PC-3 (cell line): Measurements from ENCODE around the gene ATG4C. TPM values are rescaled to one million over a fixed set of nuclear protein-coding genes. Genes with fewer than 3 reads are reported as not detected.

Source experiments
- ATAC-seq: fragments of 200-7000 bp; cut with Tn5 transposase; 2 replicates; pipeline ENCODE4 v1.9.1; 2020; ENCODE audit warnings: mild to moderate bottlenecking, moderate library complexity
- BruUV-seq: library from RNA; stranded (reverse); fragments of 400-500 nt; replicated peaks from 2 replicates; lab custom pipeline; 2021; lab: Mats Ljungman, UMichigan
- CTCF ChIA-PET: fragments of 300-600 bp; sonication (Branson Sonifier 250); formaldehyde crosslinking; loops from one replicate; lab custom pipeline; 2022; ENCODE audit warnings: antibody characterized with exemption; lab: Charles Lee
- POLR2A ChIA-PET: fragments of 300-600 bp; sonication (Branson Sonifier 250); formaldehyde crosslinking; loops from one replicate; lab custom pipeline; 2022; ENCODE audit warnings: antibody characterized with exemption; ENCODE audit not compliant: unreplicated experiment; lab: Charles Lee
- DNase-seq: peaks from one replicate; pipeline ENCODE4 v3.0.0-alpha.2; 2015
- H2AFZ ChIP-seq: fragments of 300-600 bp; sonication (generic); 2 replicates; pipeline ENCODE4 v1.6.0; 2016; ENCODE audit warnings: antibody characterized with exemption, low read length
- H3F3A ChIP-seq: fragments of 300-600 bp; sonication (generic); one replicate; pipeline ENCODE4 v1.6.0; 2017; ENCODE audit warnings: antibody characterized with exemption, low read length, control low read depth, mild to moderate bottlenecking; ENCODE audit not compliant: unreplicated experiment
- H3K27ac ChIP-seq: fragments of 300-600 bp; sonication (generic); 2 replicates; pipeline ENCODE4 v1.5.1; 2016; ENCODE audit warnings: mild to moderate bottlenecking, low read length
- H3K27me3 ChIP-seq: fragments of 300-600 bp; sonication (generic); 2 replicates; pipeline ENCODE4 v1.6.1; 2016; ENCODE audit warnings: low read length, mixed read lengths
- H3K36me3 ChIP-seq: fragments of 300-600 bp; sonication (generic); 2 replicates; pipeline ENCODE4 v1.6.1; 2016; ENCODE audit warnings: low read depth, mixed run types, low read length, mixed read lengths
- H3K4me1 ChIP-seq: fragments of 300-600 bp; sonication (generic); 2 replicates; pipeline ENCODE4 v1.5.1; 2016; ENCODE audit warnings: low read length; ENCODE audit not compliant: insufficient read depth
- H3K4me2 ChIP-seq: fragments of 300-600 bp; sonication (generic); 2 replicates; pipeline ENCODE4 v1.6.0; 2016; ENCODE audit warnings: low read length
- H3K4me3 ChIP-seq: fragments of 300-600 bp; sonication (generic); 2 replicates; pipeline ENCODE4 v1.5.1; 2016; ENCODE audit warnings: mild to moderate bottlenecking, low read length, mixed read lengths
- H3K79me2 ChIP-seq: fragments of 300-600 bp; sonication (generic); 2 replicates; pipeline ENCODE4 v1.6.1; 2017; ENCODE audit warnings: low read length, mixed read lengths
- H3K9ac ChIP-seq: fragments of 300-600 bp; sonication (generic); 2 replicates; pipeline ENCODE4 v1.6.0; 2016; ENCODE audit warnings: mild to moderate bottlenecking, low read length
- H3K9me2 ChIP-seq: fragments of 300-600 bp; sonication (generic); replicated peaks from 2 replicates; pipeline ENCODE4 v1.6.1; 2016; ENCODE audit warnings: mixed run types, low read length, mixed read lengths
- H3K9me3 ChIP-seq: fragments of 300-600 bp; sonication (generic); 2 replicates; pipeline ENCODE4 v1.6.1; 2016; ENCODE audit warnings: low read length, mixed read lengths
- H4K20me1 ChIP-seq: fragments of 300-600 bp; sonication (generic); 2 replicates; pipeline ENCODE4 v1.6.1; 2016; ENCODE audit warnings: low read length, mixed read lengths
- EZH2 ChIP-seq: fragments of 300-600 bp; sonication (generic); IDR thresholded peaks from one replicate; pipeline ENCODE4 v1.6.1; 2017; ENCODE audit warnings: antibody characterized with exemption, mild to moderate bottlenecking, low read length; ENCODE audit not compliant: unreplicated experiment
- EZH2phosphoT487 ChIP-seq: fragments of 300-600 bp; sonication (generic); IDR thresholded peaks from 2 replicates; pipeline ENCODE4 v1.6.1; 2018; ENCODE audit warnings: mild to moderate bottlenecking, antibody characterized with exemption, low read length, borderline replicate concordance
- intact Hi-C: fragments of 100-400 bp; cut with micrococcal nuclease; formaldehyde crosslinking; loops from 2 replicates; pipeline ENCODE4 v1.9.0; 2023
- total RNA-seq: library from RNA; depleted of rRNA; stranded (reverse); fragments of >200 nt; gene quantifications from 2 replicates; pipeline ENCODE4 v1.2.3, GENCODE V29; 2014
- TF ChIP-seq, protein P1 (sequence below): fragments of 300-600 bp; sonication (generic); conservative IDR thresholded peaks from 2 replicates; pipeline ENCODE4 v1.5.1; 2017; ENCODE audit warnings: antibody characterized with exemption, low read depth, mild to moderate bottlenecking, low read length

Gene ATG4C
- total RNA-seq, 1 experiment from 2014 or later = 8.8 TPM

DNA sequence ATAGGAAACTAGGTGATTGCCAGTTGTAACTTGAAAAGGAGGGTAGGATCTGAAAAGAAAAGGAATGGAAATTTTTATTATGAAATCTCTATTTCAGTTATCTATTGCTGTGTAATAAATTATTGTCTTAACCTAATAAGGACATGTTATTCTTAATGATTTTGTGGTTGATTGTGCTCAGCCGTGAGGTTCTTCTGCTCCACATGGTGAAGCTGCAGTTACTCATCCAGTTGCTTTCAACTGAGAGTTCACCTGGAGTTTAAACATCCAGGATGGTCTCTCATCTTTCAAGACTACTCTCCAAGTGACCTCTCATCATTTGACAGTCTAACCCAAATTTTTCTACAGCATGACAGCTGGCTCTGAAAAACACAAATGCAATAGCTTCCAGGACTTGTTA is 96.0 kb downstream of the ATG4C start:
- intact Hi-C loops = no loop called here

GRCh38 chr1:62882201-62883104 is 98.5 kb downstream of the ATG4C start:
- no peak for ATAC-seq
- Histone ChIP-seq H4K20me1 (no peaks in the 10 kb centered on the region), H3K9ac (no peak overlapping the region), H3K4me3 (no peak overlapping the region), H3K4me2 (no peak overlapping the region), H3K9me3 (0 out of 2 replicates have a peak, but pooled peaks cover 3% of the 10 kb centered on the region), H3K36me3 (no peaks in the 10 kb centered on the region), H3F3A (no peaks in the 10 kb centered on the region), H2AFZ (no peak overlapping the region), H3K79me2 (no peaks in the 10 kb centered on the region), H3K9me2 (no peaks in the 10 kb centered on the region), H3K27ac (no peak overlapping the region), H3K4me1 (no peaks in the 10 kb centered on the region), H3K27me3 (peaks cover 65% of the 10 kb centered on the region)
- ChIA-PET CTCF (no interaction called here), POLR2A (no interaction called here)
- intact Hi-C loops = no loop called here
- no peak for DNase-seq
- no TSS peak for BruUV-seq
- TF ChIP-seq, protein P1, sequence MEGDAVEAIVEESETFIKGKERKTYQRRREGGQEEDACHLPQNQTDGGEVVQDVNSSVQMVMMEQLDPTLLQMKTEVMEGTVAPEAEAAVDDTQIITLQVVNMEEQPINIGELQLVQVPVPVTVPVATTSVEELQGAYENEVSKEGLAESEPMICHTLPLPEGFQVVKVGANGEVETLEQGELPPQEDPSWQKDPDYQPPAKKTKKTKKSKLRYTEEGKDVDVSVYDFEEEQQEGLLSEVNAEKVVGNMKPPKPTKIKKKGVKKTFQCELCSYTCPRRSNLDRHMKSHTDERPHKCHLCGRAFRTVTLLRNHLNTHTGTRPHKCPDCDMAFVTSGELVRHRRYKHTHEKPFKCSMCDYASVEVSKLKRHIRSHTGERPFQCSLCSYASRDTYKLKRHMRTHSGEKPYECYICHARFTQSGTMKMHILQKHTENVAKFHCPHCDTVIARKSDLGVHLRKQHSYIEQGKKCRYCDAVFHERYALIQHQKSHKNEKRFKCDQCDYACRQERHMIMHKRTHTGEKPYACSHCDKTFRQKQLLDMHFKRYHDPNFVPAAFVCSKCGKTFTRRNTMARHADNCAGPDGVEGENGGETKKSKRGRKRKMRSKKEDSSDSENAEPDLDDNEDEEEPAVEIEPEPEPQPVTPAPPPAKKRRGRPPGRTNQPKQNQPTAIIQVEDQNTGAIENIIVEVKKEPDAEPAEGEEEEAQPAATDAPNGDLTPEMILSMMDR = no peak
- TF ChIP-seq EZH2 = no peak
- TF ChIP-seq EZH2phosphoT487 = no peak

More for the DNA sequence above, 96.0 kb downstream of the ATG4C start:
- H3K27me3 ChIP-seq = peaks cover 47% of the 10 kb centered on the region
- TF ChIP-seq EZH2 = no peak
- TF ChIP-seq, protein P1 = no peak
- no peak for TF ChIP-seq EZH2phosphoT487
- H3K4me2 ChIP-seq = no peak overlapping the region
- 0 out of 2 replicates have a peak, but pooled peaks cover 3% of the 10 kb centered on the region for H3K9me3 ChIP-seq
- ATAC-seq = no peak
- CTCF ChIA-PET = no interaction called here
- no TSS peak for BruUV-seq
- no peaks in the 10 kb centered on the region for H3K9me2 ChIP-seq
- H3K4me3 ChIP-seq = no peak overlapping the region
- H3K79me2 ChIP-seq = no peaks in the 10 kb centered on the region
- H3F3A ChIP-seq = no peaks in the 10 kb centered on the region
- H4K20me1 ChIP-seq = no peaks in the 10 kb centered on the region
- no peak overlapping the region for H3K9ac ChIP-seq
- POLR2A ChIA-PET = no interaction called here
- H2AFZ ChIP-seq = no peak overlapping the region
- no peaks in the 10 kb centered on the region for H3K36me3 ChIP-seq
- no peak for DNase-seq
- peaks cover 6% of the 10 kb centered on the region; the same call in 1 of the 2 replicates for H3K4me1 ChIP-seq
- H3K27ac ChIP-seq = no peak overlapping the region
